ENCODE data around the gene MT1A.
"Not testable (repeated sequence)": the region's sequence is repeated elsewhere in the genome, so short reads cannot be mapped to it uniquely, and the experiment has no call there.

The MT1A gene

DNA sequence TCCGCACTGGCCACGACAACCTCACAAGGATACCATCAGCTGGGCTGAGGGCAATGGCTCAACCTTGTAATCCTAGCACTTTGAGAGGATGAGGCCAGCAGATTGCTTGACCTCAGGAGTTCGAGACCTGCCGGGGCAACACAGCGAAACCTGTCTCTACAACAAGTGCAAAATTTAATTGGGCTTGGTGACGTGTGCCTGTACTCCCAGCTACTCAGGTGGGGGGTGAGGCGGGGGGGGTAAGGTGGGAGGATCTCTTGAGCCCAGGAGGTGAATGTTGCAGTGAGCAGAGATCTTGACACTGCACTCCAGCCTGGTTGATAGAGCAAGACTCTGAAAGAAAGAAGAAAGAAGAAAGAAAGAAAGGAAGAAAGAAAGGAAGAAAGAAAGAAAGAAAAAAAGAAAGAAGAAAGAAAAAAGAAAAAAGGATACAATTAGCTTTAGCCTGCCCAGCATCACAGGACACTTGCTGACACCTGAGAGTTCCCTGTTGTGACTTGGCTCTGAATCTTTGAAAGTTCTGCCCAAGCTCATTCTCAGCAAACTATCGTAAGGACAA, 18.0 kb upstream of the MT1A start:
- H3K36me3 ChIP-seq (ENCODE audit: control insufficient read depth in 2 of 2, insufficient read depth in 2 of 2, low read length in 2 of 2) = no peaks in the 10 kb centered on the region
- no peak overlapping the region for H3K4me3 ChIP-seq (ENCODE audit: low read length in 2 of 2)
- no peaks in the 10 kb centered on the region for H3K9me3 ChIP-seq (ENCODE audit: control insufficient read depth in 2 of 2, low read length in 2 of 2)
- peaks cover 0 to 5% of the 10 kb centered on the region in 2 donors for H3K27me3 ChIP-seq (ENCODE audit: control insufficient read depth in 2 of 2, insufficient read depth in 2 of 2, low read length in 2 of 2)
- H3K27ac ChIP-seq (ENCODE audit: low read depth in 2 of 2, low read length in 2 of 2) = no peak overlapping the region
- H3K9ac ChIP-seq (ENCODE audit: low read depth in 1 of 2, low read length in 2 of 2) = no peak overlapping the region
- H3K4me1 ChIP-seq (ENCODE audit: control insufficient read depth in 2 of 2, insufficient read depth in 2 of 2, low read length in 2 of 2) = peaks cover 8 to 16% of the 10 kb centered on the region in 2 donors

DNA sequence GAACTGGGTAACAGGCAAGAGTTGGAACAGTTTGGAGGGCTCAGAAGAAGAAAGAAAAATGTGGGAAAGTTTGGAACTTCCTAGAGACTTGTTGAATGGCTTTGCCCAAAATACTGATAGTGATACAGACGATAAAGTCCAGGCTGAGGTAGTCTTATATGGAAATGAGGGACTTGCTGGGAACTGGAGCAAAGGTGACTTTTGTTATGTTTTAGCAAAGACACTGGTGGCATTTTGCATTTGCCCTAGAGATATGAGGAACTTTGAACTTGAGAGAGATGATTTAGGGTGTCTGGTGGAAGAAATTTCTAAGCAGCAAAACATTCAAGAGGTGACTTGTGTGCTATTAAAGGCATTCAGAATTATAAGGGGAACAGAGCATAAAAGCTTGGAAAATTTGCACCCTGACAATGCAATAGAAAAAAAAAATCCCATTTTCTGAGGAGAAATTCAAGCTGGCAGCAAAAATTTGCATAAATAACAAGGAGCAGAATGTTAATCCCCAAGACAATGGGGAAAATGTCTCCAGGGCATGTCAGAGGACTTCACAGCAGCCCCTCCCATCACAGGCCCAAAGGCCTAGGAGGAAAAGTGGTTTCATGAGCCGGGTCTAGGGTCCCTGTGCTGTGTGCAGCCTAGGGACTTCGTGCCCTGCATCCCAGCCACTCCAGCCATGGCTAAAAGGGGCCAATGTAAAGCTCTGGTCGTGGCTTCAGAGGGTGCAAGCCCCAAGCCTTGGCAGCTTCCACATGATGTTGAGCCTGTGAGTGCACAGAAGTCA, 16.6 kb upstream of the MT1A start:
- peaks cover 8 to 26% of the 10 kb centered on the region in 2 donors for H3K4me1 ChIP-seq (ENCODE audit: control insufficient read depth in 2 of 2, insufficient read depth in 2 of 2, low read length in 2 of 2)
- not testable (repeated sequence) for H3K9ac ChIP-seq (ENCODE audit: low read depth in 1 of 2, low read length in 2 of 2); H3K27ac ChIP-seq (ENCODE audit: low read depth in 2 of 2, low read length in 2 of 2)

DNA sequence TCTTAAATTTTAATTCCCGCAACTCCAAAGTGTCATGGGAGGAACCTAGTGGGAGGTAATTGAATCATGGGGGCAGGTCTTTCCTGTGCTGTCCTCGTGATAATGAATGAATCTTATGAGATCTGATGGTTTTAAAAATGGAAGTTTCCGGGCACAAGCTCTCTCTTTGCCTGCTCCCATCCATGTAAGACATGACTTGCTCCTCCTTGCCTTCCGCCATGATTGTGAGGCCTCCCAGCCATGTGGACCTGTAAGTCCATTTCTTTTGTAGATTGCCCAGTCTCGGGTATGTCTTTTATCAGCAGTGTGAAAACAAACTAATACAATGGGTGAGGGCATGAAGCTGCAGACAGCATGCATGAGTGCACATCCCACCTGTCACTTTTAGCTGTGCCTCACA, 15.3 kb upstream of the MT1A start:
- not testable (repeated sequence) for H3K36me3 ChIP-seq (ENCODE audit: control insufficient read depth in 2 of 2, insufficient read depth in 2 of 2, low read length in 2 of 2); H3K27ac ChIP-seq (ENCODE audit: low read depth in 2 of 2, low read length in 2 of 2); H3K9ac ChIP-seq (ENCODE audit: low read depth in 1 of 2, low read length in 2 of 2); H3K27me3 ChIP-seq (ENCODE audit: control insufficient read depth in 2 of 2, insufficient read depth in 2 of 2, low read length in 2 of 2); H3K9me3 ChIP-seq (ENCODE audit: control insufficient read depth in 2 of 2, low read length in 2 of 2); H3K4me3 ChIP-seq (ENCODE audit: low read length in 2 of 2)
- peaks cover 2 to 21% of the 10 kb centered on the region in 2 donors for H3K4me1 ChIP-seq (ENCODE audit: control insufficient read depth in 2 of 2, insufficient read depth in 2 of 2, low read length in 2 of 2)

More for the DNA sequence above, 16.6 kb upstream of the MT1A start:
- not testable (repeated sequence) for H3K36me3 ChIP-seq (ENCODE audit: control insufficient read depth in 2 of 2, insufficient read depth in 2 of 2, low read length in 2 of 2); H3K4me3 ChIP-seq (ENCODE audit: low read length in 2 of 2); H3K27me3 ChIP-seq (ENCODE audit: control insufficient read depth in 2 of 2, insufficient read depth in 2 of 2, low read length in 2 of 2); H3K9me3 ChIP-seq (ENCODE audit: control insufficient read depth in 2 of 2, low read length in 2 of 2)

DNA sequence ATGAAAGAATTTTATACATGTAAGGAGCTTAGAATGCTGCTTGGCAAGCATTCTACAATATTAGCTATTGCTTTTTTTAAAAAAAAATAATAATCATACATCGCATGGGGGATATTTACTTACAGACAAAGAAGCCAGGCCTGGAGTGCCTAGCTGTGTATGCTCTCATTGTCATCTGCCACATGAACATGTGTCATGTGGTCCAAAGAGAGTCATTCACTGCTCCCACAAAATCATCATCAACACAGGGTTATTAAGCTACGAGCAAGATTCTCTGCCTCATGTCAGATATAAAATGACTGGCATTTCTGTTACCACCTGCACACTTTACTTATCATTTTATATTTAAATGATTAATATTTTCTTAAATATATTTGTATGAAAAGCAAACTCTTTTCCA, 14.8 kb upstream of the MT1A start:
- Histone ChIP-seq H3K27ac (ENCODE audit: low read depth in 2 of 2, low read length in 2 of 2) (no peak overlapping the region), H3K36me3 (ENCODE audit: control insufficient read depth in 2 of 2, insufficient read depth in 2 of 2, low read length in 2 of 2) (no peaks in the 10 kb centered on the region), H3K9ac (ENCODE audit: low read depth in 1 of 2, low read length in 2 of 2) (no peak overlapping the region), H3K4me3 (ENCODE audit: low read length in 2 of 2) (no peak overlapping the region), H3K4me1 (ENCODE audit: control insufficient read depth in 2 of 2, insufficient read depth in 2 of 2, low read length in 2 of 2) (peaks cover 2 to 21% of the 10 kb centered on the region in 2 donors), H3K27me3 (ENCODE audit: control insufficient read depth in 2 of 2, insufficient read depth in 2 of 2, low read length in 2 of 2) (no peaks in the 10 kb centered on the region), H3K9me3 (ENCODE audit: control insufficient read depth in 2 of 2, low read length in 2 of 2) (no peaks in the 10 kb centered on the region)

DNA sequence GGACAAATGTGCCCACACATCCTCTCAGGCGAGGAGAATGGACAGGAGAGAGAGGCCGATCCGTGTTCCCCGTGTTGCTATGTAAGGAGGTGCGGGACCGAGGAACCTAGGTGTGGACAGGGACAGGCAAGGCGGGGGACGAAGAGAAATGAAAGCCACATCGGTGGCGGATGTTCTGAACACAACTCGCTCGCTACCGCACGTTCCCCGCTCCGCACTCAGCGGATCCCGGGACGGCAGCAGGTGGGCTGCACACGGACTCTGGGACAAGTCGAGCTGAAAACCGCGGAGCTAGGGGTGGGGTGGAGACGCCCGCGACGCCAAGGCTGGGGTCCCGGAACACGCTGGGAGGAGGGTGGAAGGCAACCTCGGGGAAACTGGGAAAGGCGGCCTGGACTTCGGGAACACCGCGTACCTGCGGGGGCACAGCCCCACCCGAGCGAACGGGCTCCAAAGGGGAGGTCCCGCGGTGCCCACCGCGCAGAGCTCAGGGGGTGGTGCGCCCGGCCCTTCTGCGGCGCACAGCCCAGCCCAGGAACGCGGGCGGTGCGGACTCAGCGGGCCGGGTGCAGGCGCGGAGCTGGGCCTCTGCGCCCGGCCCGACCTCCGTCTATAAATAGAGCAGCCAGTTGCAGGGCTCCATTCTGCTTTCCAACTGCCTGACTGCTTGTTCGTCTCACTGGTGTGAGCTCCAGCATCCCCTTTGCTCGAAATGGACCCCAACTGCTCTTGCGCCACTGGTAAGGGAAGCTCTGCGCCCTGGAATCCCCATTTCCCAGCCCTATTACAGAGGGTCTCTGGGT, 13.1 kb upstream of the MT1A start, which contains the start of gene MT1E:
Gene MT1E (plus strand): TSS at position 642 of the 803 bp plus-strand sequence. CDS start 71 bp downstream, at position 713.
- Histone ChIP-seq H3K27ac (ENCODE audit: low read depth in 2 of 2, low read length in 2 of 2) (peak within 1 kb of the TSS; percentile 93 to 97), H3K27me3 (ENCODE audit: control insufficient read depth in 2 of 2, insufficient read depth in 2 of 2, low read length in 2 of 2) (no peaks in the 10 kb centered on the region), H3K9me3 (ENCODE audit: control insufficient read depth in 2 of 2, low read length in 2 of 2) (no peaks in the 10 kb centered on the region), H3K9ac (ENCODE audit: low read depth in 1 of 2, low read length in 2 of 2) (peak within 1 kb of the TSS; percentile 97), H3K4me3 (ENCODE audit: low read length in 2 of 2) (peak within 1 kb of the TSS; percentile 81 to 95), H3K4me1 (ENCODE audit: control insufficient read depth in 2 of 2, insufficient read depth in 2 of 2, low read length in 2 of 2) (peaks cover 2 to 21% of the 10 kb centered on the region in 2 donors), H3K36me3 (ENCODE audit: control insufficient read depth in 2 of 2, insufficient read depth in 2 of 2, low read length in 2 of 2) (no peaks in the 10 kb centered on the region)

DNA sequence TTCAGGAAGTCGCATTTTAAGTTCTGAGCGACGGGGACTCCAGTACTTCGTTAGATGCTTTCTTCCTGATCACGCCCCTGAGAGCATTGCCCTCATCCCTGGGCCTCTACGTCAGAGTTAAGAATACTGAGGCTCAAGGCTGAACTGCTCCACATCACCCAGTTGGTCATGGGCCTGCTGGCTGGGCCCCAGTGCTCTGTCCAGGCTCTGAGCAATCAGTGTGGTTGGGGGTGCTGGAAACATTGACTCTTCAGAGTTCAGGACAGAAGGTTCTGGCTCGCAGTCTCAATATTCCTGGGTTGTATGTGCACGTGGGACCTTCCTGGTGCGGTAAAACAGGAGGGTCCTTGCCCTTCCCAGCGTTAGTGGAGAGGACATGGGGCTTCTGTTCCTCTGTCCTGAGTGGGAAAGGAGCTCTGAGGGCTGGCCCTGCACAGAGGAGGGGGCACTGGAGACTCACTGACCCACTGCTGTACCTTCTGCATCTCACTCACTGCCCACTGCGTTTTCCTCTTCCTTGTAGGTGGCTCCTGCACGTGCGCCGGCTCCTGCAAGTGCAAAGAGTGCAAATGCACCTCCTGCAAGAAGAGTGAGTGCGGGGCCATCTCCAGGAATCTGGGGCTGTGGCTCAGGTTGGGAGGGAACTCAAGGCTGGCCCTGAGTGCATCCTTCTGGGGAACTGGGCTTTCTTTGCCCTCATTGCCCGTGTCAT, 12.4 kb upstream of the MT1A start:
- Histone ChIP-seq H3K36me3 (ENCODE audit: control insufficient read depth in 2 of 2, insufficient read depth in 2 of 2, low read length in 2 of 2) (no peaks in the 10 kb centered on the region), H3K27me3 (ENCODE audit: control insufficient read depth in 2 of 2, insufficient read depth in 2 of 2, low read length in 2 of 2) (no peaks in the 10 kb centered on the region), H3K4me1 (ENCODE audit: control insufficient read depth in 2 of 2, insufficient read depth in 2 of 2, low read length in 2 of 2) (peaks cover 2 to 21% of the 10 kb centered on the region in 2 donors), H3K4me3 (ENCODE audit: low read length in 2 of 2) (peak overlapping the region; percentile 81 to 95), H3K27ac (ENCODE audit: low read depth in 2 of 2, low read length in 2 of 2) (peak overlapping the region; percentile 93 to 97), H3K9ac (ENCODE audit: low read depth in 1 of 2, low read length in 2 of 2) (peak overlapping the region; percentile 92 to 97), H3K9me3 (ENCODE audit: control insufficient read depth in 2 of 2, low read length in 2 of 2) (no peaks in the 10 kb centered on the region)

DNA sequence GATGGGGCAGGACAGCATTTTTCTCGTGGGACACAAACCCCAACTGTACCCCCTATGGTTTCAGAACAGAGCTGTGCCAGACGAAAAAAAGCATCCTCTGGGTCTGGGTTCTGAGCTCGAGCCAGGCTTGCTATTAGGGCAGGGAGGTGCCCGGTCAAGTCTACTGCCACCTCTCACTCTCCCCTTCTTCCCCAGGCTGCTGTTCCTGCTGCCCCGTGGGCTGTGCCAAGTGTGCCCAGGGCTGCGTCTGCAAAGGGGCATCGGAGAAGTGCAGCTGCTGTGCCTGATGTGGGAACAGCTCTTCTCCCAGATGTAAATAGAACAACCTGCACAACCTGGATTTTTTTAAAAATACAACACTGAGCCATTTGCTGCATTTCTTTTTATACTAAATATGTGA, 11.8 kb upstream of the MT1A start:
- Histone ChIP-seq H3K9ac (ENCODE audit: low read depth in 1 of 2, low read length in 2 of 2) (peak overlapping the region; percentile 92 to 97), H3K4me3 (ENCODE audit: low read length in 2 of 2) (peak overlapping the region; percentile 81 to 95), H3K36me3 (ENCODE audit: control insufficient read depth in 2 of 2, insufficient read depth in 2 of 2, low read length in 2 of 2) (no peaks in the 10 kb centered on the region), H3K9me3 (ENCODE audit: control insufficient read depth in 2 of 2, low read length in 2 of 2) (no peaks in the 10 kb centered on the region), H3K27ac (ENCODE audit: low read depth in 2 of 2, low read length in 2 of 2) (peak overlapping the region; percentile 93 to 97), H3K27me3 (ENCODE audit: control insufficient read depth in 2 of 2, insufficient read depth in 2 of 2, low read length in 2 of 2) (no peaks in the 10 kb centered on the region), H3K4me1 (ENCODE audit: control insufficient read depth in 2 of 2, insufficient read depth in 2 of 2, low read length in 2 of 2) (peaks cover 2 to 21% of the 10 kb centered on the region in 2 donors)

DNA sequence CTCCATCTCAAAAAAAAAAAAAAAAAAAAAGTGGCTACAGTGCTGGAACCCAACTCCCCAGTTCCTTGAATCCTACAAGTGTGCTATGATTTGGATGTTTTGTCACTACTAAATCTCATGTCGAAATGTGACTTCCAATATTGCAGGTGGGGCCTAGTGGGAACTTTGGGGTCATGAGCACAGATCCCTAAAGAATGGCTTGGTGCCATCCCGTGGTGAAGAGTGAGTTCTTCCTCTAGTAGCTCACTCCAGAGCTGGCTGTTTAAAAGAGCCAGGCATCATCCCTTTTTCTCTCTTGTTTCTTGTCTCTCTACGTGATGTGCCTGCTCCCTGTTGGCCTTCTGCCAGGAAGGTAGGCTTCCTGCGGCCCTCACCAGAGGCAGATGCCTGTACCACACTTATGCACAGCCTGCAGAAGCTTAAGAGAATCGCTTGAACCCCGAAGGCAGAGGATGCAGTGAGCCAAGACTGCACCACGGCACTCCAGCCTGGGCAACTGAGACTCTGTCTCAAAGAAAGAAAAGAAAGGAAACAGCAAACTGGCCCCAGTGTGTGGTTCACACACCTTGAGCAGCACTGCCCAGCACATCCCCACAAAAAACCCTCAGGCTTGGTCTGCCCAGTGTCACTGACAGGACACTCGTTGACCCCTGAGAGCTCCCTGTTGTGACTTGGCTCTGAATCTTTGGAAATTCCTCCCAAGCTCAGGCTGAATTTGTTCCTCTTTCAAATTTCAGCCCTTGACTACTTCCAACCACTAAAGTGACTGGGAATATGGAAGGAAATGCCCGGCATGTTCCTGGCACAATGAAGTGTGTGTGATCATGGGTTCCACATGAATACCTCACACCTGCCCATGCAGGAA, 9.7 kb upstream of the MT1A start:
- Histone ChIP-seq H3K9me3 (ENCODE audit: control insufficient read depth in 2 of 2, low read length in 2 of 2) (no peaks in the 10 kb centered on the region), H3K27me3 (ENCODE audit: control insufficient read depth in 2 of 2, insufficient read depth in 2 of 2, low read length in 2 of 2) (peaks cover 7% of the 10 kb centered on the region in 2 donors), H3K36me3 (ENCODE audit: control insufficient read depth in 2 of 2, insufficient read depth in 2 of 2, low read length in 2 of 2) (no peaks in the 10 kb centered on the region), H3K27ac (ENCODE audit: low read depth in 2 of 2, low read length in 2 of 2) (no peak overlapping the region), H3K4me1 (ENCODE audit: control insufficient read depth in 2 of 2, insufficient read depth in 2 of 2, low read length in 2 of 2) (peaks cover 5 to 28% of the 10 kb centered on the region in 2 donors), H3K4me3 (ENCODE audit: low read length in 2 of 2) (no peak overlapping the region), H3K9ac (ENCODE audit: low read depth in 1 of 2, low read length in 2 of 2) (no peak overlapping the region)

DNA sequence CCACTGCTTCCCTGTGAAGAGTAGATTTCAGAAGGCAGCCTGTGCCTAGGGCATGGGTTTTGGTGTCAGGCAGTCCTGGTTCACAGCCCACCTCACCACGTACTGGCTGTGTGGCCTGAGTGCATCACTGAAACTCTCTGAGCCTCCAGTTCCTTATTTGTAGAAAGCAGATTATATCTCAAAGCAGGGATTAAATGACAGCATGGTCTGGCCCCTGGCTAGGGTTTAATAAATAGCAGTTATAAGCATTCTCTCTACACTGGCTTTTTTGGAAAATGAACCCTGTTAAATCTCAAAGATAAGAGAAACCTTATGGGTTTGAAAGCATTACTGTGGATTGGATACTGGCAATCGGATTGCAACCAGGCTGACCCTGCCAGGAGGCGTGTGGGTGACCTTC, 8.9 kb upstream of the MT1A start:
- no peak overlapping the region for H3K9ac ChIP-seq (ENCODE audit: low read depth in 1 of 2, low read length in 2 of 2)
- no peak overlapping the region for H3K4me3 ChIP-seq (ENCODE audit: low read length in 2 of 2)
- H3K27ac ChIP-seq (ENCODE audit: low read depth in 2 of 2, low read length in 2 of 2) = no peak overlapping the region
- H3K27me3 ChIP-seq (ENCODE audit: control insufficient read depth in 2 of 2, insufficient read depth in 2 of 2, low read length in 2 of 2) = peaks cover 7 to 9% of the 10 kb centered on the region in 2 donors
- no peaks in the 10 kb centered on the region for H3K9me3 ChIP-seq (ENCODE audit: control insufficient read depth in 2 of 2, low read length in 2 of 2)
- no peaks in the 10 kb centered on the region for H3K36me3 ChIP-seq (ENCODE audit: control insufficient read depth in 2 of 2, insufficient read depth in 2 of 2, low read length in 2 of 2)
- peaks cover 5 to 28% of the 10 kb centered on the region in 2 donors for H3K4me1 ChIP-seq (ENCODE audit: control insufficient read depth in 2 of 2, insufficient read depth in 2 of 2, low read length in 2 of 2)
